SK-N-DZ (cell line): ENCODE results near the gene CXCL11. TPM values are rescaled to one million over a fixed set of nuclear protein-coding genes. Genes with fewer than 3 reads are reported as not detected.
"Not testable (repeated sequence)": the region's sequence is repeated elsewhere in the genome, so short reads cannot be mapped to it uniquely, and the experiment has no call there.

Experiments used
- DNase-seq: peaks from one replicate; pipeline ENCODE4 v3.0.0-alpha.2; 2015; ENCODE audit warnings: low spot score
- polyA plus RNA-seq, 2 experiments: library from polyadenylated mRNA; depleted of rRNA; stranded (reverse); fragments of >200 nt; gene quantifications; 2 replicates each; pipeline ENCODE4 v1.2.3, GENCODE V29; 2014

CXCL11 gene
- not detected in 2 replicates for polyA plus RNA-seq (2014; cell fraction: cytosol; rRNA removed)
- polyA plus RNA-seq (2014; cell fraction: nucleus; rRNA removed), result not detected in 2 replicates

DNA sequence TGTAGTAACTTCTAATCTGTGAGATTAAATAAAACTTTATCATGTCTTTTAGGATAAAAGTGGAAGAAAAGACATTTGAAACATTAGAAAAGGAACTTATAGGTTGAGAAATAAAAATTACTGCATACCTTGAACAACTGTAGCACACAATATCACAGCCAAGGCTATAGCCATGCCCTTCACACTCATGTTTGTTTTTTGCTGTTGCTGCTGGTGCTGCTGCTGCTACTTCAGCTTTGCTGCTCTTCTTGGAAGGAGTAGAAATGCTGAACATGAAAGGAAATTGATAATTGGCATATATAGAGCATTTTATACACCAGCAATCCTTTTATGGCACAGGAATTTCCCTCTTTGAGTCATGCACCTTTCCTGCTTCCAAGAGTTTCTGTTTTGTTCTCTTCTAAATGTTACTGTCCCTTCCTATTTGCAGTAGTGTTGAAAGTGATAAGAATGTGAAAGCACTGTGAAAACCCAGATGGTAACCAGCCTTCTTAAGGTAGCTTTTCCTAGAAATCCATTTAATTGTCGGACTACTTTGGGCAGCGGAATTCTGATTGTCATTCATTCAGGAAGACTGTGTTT lies at the start of gene CXCL11:
Gene CXCL11, minus strand, starts transcription at position 272 of the 582 bp plus-strand sequence. Its CDS starts 83 bp downstream, at position 189.
- DNase-seq, result no peak

DNA sequence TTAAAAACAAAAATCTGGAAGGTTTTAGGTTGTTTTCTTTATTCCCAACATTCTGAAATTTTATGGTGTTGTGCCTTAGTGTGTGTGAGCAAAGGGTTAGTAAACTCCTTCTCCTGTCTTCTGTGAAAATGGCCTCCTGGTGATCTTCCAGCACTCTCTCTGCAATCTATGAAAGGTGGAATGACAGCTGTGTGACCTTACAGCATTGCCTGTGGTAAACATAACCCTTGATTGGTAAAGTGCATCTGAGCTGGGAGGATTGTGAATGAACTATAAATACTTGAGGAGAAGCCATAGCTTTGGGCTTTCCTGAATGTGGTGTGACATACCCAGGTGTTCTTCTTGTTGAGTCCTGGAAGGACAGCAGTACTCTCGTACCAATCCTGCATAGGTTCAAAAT lies 48.7 kb upstream of the CXCL11 start:
- no peak for DNase-seq

DNA sequence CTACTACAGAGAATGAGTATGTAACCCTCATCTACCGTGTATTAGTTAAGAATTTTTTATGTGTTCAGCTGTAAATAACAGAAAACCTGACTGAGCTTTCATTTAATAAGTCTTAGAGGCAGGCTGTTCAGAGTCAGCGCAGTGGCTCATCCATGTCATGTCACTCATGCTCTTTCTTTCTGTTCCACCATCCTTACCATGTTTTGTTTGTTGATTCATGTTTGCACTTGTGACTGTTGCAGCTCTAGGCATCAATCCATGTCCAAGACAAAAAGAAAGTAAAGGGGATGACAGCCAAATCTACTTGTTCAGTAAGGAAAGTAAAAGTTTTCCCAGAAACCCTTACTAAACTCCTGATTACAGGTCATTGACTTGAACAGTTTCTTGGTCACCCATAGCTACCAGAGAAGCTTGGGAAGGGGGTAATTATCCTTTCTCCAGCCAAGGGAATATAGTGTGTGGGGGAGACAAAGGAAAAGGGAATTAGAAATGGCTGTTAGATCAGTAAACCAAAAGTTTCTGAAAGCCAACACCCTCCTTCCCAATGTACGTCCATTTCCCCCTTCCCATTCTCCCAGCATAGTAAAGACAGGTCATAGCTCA lies 47.6 kb upstream of the CXCL11 start:
- DNase-seq, result no peak

DNA sequence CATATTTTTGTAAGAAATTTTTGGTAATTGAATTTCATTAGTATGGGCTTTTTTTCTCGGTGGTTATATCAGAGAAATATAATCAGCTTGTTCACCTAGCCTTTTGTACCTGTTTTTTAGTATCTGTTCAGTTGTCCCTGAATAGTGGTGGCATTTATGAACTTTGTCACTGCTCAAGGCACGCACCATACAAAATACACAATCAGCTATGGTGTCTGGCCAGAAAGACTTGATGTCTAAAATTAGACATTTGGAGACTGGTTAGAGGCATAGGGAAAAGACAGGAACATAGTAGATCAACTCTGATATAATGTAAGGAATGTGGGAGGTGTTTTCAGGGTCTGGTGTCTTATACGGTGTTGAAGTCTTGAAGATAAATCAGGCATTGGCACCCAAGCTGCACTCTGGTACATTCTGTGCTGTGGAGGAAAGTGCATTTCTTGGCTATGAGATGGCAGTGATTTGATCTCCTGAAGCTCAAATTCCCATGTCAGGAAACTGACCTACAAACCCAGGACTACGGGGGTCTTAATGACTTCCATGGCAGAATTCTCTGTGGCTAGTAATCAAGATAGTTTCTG lies 42.3 kb upstream of the CXCL11 start:
- DNase-seq, result no peak

DNA sequence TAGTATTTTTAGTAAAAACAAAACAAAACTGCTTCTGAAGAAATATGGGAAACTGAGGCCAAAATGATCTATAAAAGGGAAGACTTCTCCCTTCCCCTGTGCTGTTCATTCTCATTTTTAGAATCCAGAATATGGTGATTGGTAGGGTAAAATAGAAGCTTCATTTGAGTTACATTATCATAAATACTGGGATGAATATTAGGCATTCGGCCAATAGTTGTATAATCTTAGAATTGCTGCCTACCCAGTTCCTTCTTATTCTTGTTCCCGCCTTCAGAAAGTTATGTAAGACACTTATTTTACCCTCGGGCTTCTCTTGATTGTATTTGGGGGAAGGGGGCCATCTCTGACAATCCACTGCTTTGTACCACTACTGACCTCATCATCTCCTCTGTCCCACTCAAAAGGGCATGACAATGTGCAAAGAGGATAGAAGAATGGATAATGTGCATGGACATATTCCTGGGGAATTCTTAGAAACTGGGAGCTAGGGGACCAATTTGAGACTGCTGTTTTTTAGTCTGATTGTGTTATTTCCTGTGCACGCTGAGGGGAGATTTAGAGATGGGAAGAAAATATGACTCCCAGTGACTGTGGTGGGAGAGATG lies 39.2 kb upstream of the CXCL11 start:
- DNase-seq, result no peak

DNA sequence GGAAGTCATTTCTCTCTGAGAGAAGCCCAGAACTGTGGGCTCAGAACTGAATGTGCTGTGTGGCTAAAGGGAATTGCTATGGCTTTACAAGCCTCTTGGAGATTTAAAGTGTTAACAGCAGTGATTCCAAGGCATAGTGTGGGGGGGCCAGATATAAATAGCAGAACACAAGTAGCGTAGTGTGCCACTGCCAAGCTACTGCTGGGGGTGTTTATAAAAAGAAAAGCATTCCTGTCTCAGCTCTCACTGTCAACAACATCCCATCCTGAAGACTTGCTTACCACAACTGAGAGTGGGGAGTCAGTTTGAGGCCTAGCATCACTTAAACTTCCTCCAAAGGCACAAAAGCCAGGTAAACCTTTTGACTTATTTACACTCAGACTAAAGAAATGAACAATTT lies 38.6 kb upstream of the CXCL11 start, which contains the start of gene ART3:
Gene ART3, plus strand, starts transcription at position 242 of the 400 bp plus-strand sequence. CDS start 1,181 bp downstream, outside the sequence.
- no peak for DNase-seq

DNA sequence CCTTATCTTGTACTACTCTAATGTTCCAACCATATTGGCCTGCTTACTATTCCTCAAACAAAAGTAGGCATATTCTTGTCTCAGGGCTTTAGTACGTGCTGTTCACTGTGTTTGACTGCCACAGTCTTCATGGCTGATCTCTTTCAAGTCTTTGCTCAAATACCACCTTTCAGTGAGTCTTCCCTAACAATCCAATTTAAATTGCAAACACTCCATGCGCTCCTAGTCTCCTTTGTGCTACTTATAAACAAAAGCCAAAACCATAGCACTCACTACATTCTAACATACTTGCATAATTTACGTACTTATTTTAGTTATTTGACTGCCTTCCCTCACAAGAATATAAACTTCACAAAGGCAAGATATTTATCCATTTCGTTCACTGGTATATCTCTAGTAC lies 36.9 kb upstream of the CXCL11 start:
- DNase-seq, result no peak

DNA sequence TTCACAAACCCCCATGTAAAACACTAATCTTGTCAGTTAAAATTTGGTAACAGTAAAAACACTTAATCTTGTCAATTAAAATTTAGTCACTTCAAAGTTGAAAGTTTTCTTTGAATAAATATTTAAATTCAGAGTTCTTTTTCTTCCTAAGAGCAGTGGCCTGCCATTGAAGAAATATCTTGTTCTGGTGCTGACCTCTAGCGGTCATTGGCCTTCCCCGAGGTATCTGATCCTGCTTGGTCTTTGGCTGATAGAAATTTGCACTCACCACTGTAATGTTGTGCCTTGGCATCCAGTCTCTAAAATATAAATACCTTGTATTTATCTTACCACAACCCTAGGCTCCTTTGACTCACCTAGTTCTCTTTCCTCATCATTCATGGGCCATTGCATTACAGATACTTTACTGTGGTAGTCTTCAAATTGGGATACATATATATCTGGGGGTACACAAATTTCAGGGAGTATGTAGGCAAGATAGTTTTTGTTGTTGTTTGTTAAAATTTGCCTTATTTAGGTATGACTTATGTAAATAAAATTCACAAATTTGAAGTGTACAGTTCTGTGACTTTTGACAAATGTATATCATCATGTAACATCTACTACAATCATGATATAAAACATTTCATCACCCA lies 31.9 kb upstream of the CXCL11 start:
- peak; percentile 44 for DNase-seq

DNA sequence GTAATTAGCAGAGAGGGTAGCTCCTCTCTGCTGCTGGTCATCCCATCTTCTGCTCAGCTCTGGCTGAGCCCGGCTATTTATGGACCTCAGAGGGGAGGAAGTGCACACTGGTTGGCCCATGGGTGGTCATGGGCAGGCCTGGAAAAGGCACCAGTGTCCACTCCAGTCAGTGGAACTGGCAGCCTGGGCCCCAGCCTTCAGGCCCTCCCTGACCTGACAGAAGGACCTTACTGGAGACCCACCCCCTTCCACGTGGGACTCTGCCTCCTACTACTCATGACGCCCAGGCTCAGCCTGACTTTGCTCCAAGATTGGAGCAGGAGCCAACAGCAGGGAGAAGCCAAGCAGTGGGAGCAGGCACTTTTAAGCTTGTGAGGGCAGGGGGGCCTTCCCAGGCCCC lies 30.7 kb upstream of the CXCL11 start:
- DNase-seq, result no peak

DNA sequence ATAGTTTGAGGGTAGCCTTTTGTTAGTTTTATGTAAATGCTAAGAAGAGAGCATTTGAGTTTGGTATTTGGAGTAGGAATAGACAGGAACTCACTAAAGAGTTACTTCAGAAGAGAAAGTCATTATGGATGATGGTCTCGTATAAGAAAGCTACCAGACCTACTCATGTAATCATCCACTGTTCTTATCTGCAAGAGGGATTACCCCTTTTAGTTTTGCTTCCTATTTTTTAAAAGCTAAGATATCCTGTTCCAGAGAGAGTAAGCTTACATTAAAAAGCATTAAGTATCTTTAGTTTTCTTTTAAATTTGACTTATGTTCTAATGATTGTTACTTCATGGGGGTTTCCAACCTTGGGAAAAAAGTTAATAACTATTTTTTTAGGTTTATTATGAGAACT lies 26.1 kb upstream of the CXCL11 start:
- no peak for DNase-seq

DNA sequence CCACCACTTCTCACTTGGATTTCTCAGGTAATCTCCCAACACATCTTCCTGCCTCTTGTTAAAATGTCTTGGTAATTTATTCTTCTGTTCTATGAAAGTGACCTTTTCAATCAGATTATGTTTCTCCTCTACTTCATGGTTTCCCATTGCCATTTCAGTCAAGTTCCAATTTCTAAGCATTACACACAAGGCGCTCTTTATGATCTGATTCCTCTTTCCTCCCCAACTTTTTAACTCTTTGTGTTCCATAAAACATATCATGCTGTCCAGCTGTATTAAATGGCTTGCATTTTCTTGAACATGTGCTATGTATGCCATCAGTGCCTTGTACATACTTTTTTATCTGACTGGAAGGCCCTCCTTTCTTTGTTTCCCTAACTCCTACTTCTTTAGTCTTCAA lies 25.6 kb upstream of the CXCL11 start:
- DNase-seq, result no peak

DNA sequence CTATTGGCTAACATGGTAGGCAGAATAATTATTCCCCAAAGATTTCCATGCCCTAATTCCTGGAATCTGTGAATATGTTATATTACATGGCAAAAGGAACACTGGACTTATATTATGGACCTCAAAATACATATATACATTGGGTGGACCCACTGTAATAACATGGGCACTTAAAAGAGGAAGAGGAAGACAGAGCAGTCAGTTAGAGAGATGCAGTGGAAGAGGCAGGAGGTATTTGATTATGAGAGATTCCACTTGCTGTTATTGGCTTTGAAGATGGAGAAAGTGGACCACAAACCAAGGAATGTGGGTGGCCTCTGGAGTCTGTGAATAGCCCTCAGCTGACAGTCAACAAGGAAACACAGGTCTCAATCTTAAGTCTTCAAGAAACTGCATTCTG lies 24.6 kb upstream of the CXCL11 start:
- no peak for DNase-seq

DNA sequence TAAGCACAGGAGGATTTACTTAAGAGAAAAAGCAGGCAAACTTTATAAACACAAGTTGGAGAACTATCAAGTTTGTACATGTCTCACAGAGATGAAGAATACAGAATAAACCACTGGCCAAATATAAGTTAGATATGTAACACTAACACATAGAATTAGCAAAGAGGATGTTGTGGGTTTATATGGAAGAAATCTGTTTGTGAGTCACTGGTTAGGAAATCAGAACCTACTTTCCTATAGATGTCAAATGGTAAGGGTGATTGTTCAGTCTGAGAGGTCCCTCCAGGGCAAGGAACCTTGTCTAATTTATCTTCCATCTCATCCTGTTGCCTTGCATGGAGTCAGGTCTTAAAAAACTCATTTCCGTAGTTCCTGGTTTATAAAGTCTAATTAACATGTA lies 23.9 kb upstream of the CXCL11 start:
- DNase-seq, result no peak

DNA sequence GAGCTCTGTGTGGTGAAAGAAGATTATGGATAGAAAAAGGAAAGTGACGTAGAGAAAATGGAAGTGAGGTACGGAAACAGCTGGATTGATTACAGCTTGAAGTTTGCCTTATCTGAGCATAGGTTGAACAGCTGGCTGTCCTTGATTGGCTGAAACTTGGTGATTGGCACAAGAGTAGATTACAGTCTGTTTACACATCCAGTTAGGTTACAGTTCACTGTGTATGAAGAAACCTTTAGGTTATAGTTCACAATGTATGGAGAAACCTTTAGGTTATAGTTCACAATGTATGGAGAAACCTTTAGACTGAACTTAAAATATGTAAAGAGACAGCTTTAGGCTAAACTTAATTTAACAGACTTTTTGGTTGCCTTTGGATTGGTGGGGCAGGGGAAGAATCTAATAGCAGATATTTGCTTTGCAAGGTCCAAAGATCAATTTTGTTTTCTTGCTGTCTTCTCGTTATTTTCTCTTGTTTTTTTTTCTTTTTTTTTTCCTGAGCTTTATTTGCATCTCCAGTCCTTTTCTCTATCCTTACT lies 23.1 kb upstream of the CXCL11 start:
- no peak for DNase-seq

DNA sequence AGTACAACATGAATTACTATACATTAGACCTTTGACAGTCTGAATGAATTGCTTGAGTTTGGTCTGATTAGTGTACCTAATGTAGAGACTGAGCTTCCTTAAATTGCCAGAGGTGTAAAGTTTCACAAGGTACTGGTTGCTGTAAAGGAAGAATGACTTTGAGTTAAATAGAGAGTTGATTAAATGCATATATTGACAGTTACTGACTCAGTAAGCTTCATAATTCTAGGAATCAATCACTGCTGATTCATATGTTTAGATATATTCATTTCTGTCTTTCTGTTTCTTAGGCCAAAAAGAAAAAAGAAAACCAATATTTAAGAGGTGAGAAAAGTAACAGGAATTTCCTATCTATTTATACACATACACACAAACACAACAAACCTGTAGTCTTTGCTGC lies 22.4 kb upstream of the CXCL11 start:
- no peak for DNase-seq

DNA sequence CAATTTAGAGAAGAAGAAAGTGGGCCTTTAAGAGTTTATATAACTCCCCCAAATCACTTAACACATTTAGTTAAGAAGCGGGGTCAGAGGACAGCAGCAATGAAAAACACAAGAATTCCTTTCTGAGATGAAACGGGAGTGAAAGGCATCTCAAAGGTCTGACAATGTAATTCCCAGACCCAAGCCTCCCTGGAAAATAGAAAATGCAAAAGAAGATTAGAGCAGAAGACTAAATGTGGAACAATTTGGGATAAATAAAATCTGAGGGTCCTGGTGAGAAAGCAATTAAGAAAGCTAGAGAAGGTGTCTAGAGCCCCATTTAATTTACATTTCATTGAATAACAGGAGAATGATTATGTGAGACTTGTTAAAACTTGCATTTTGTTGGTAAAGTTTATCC lies 19.6 kb upstream of the CXCL11 start:
- no peak for DNase-seq

DNA sequence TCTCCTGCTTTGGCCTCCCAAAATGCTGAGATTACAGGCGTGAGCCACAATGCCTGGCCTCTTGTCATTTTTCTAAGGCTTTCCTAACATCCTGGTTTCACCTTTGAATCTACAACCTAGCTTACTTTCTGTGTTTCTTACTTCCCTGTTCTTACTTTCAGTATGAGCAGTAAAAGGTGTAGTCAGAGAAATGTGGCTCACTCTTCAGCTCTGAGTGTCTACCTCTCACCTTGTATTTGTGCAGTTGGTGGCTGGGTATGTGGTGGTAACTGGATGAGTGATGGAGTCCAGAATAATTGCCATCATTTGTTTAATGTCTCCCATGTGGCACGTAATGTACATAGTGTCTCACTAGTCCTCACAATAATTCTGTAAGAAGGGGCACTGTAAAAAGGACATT lies 19.1 kb upstream of the CXCL11 start:
- no peak for DNase-seq

DNA sequence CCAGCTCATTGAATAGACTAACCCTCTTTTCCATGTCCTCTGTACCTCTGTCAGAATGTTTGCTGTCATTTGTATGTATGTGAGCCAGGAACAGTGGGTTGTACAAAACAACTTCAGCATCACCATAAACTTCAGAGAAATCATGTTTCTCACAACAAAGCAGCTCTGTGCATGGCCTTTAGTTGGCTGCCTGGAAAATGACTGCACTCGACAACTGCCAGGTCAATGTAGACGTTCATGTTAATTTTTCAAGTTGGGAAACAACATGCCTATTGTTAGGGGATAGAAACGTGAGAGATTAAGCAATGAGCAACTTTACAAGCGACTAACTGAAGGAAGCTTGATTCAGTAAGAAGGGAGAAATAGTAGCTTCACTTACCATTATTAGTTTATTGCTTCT lies 17.9 kb upstream of the CXCL11 start:
- DNase-seq, result no peak

DNA sequence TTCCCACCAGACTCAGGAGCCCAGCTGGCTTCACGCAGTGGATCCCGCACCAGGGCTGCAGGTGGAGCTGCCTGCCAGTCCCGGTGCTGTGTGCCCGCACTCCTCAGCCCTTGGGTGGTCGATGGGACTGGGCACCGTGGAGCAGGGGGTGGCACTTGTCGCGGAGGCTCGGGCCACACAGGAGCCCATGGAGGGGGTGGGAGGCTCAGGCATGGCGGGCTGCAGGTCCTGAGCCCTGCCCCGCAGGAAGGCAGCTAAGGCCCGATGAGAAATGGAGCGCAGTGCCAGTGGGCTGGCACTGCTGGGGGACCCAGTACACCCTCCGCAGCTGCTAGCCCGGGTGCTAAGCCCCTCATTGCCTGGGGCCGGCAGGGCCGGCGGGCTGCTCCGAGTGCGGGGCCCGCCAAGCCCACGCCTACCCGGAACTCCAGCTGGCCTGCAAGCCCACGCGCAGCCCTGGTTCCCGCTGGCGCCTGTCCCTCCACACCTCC lies 14.7 kb upstream of the CXCL11 start:
- DNase-seq, result not testable (repeated sequence)

DNA sequence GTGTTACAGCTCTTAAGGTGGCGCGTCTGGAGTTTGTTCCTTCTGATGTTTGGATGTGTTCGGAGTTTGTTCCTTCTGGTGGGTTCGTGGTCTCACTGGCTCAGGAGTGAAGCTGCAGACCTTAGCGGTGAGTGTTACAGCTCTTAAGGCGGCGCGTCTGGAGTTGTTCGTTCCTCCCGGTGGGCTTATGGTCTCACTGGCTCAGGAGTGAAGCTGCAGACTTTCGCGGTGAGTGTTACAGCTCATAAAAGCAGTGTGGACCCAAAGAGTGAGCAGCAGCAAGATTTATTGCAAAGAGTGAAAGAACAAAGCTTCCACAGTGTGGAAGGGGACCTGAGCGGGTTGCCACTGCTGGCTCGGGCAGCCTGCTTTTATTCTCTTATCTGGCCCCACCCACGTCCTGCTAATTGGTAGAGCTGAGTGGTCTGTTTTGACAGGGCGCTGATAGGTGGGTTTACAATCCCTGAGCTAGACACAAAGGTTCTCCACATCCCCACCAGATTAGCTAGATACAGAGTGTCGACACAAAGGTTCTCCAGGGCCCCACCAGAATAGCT lies 14.1 kb upstream of the CXCL11 start:
- DNase-seq, result not testable (repeated sequence)

DNA sequence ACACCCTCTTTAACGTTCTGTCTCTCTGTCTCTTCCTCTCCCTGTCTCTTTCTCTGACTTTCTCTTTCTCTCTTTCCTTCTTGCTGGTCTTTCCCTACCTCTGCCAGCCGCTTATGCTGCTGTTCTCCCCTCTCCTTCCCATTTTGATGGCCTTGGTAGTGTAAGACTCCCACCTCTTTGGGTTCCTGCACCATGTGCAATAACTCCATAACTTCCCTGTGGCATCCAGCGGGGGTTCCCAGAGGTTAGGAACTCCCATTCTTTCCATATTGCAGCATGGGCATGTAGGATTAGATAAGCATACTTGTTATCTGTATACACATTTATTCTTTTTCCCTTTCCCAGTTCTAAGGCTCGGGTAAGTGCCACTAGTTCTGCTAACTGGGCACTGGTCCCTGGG lies 8.8 kb upstream of the CXCL11 start:
- DNase-seq, result not testable (repeated sequence)
